SK-N-MC (cell line): ENCODE data around the gene ASCL1.

Experiments
- DNase-seq: peaks from one replicate; pipeline ENCODE4 v3.0.0-alpha.2; 2011; ENCODE audit warnings: low read depth, low spot score
- H3K27ac ChIP-seq: fragments of 200-600 bp; sonication (generic); 2 replicates; pipeline ENCODE4 v1.5.1; 2016; ENCODE audit warnings: mixed run types
- H3K36me3 ChIP-seq: fragments of 200-600 bp; sonication (generic); 2 replicates; pipeline ENCODE4 v1.6.1; 2017; ENCODE audit warnings: antibody characterized with exemption, low read length, mixed read lengths; ENCODE audit not compliant: insufficient read depth
- H3K4me3 ChIP-seq: fragments of 200-600 bp; sonication (generic); 2 replicates; pipeline ENCODE4 v1.5.1; 2016
- H3K9ac ChIP-seq: fragments of 200-600 bp; sonication (generic); 2 replicates; pipeline ENCODE4 v1.8.0; 2017; ENCODE audit warnings: mixed run types, mixed read lengths; ENCODE audit not compliant: insufficient read length
- H3K9me3 ChIP-seq: fragments of 200-600 bp; sonication (generic); 2 replicates; pipeline ENCODE4 v1.6.1; 2017; ENCODE audit warnings: low read depth, mild to moderate bottlenecking, antibody characterized with exemption, low read length, moderate library complexity, mixed read lengths
- EZH2 ChIP-seq: fragments of 200-600 bp; sonication (generic); IDR thresholded peaks from one replicate; pipeline ENCODE4 v1.6.1; 2017; ENCODE audit warnings: antibody characterized with exemption
- FOXP2 ChIP-seq: optimal IDR thresholded peaks from 2 replicates; pipeline ENCODE3; 2011; ENCODE audit warnings: mild to moderate bottlenecking, moderate library complexity; ENCODE audit not compliant: insufficient read depth; ENCODE audit errors: extremely low read length, control extremely low read depth
- POLR2AphosphoS5 ChIP-seq: IDR thresholded peaks from 2 replicates; pipeline ENCODE4 v1.6.1; 2012; ENCODE audit warnings: mild to moderate bottlenecking, low read depth, low read length, borderline replicate concordance

The ASCL1 gene

DNA sequence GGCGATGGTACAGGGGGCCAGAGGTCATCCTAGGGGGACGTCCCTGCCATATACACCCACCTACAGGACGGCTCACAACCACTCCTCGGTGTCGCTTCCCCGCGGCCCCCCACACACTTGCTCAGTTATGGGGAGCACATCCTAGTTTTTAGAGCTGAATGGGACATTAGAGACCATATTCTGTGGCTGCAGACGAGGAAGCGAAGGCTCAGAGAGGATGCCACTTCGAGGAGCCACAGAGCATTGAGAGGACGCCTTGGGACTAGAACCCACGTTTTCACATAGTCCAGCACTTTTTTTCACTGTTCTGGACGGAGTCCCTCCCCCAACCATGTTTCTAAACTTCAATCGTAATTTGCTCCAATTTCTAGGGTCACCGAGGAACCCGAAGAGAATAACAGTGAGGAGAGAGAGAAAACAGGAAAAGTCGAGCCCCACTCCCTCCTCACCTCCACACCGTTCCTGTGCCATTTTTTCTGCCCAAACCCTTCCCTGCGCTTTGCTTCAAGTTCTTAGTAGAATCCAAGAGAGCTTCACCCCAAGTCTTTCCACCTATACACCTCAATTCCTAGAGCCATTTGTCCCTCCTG is 641 bp upstream of the ASCL1 start:
- Histone ChIP-seq H3K4me3 (no peak overlapping the region), H3K9ac (no peak overlapping the region)
- TF ChIP-seq POLR2AphosphoS5 = no peak
- TF ChIP-seq FOXP2 = no peak
- no peak for TF ChIP-seq EZH2

DNA sequence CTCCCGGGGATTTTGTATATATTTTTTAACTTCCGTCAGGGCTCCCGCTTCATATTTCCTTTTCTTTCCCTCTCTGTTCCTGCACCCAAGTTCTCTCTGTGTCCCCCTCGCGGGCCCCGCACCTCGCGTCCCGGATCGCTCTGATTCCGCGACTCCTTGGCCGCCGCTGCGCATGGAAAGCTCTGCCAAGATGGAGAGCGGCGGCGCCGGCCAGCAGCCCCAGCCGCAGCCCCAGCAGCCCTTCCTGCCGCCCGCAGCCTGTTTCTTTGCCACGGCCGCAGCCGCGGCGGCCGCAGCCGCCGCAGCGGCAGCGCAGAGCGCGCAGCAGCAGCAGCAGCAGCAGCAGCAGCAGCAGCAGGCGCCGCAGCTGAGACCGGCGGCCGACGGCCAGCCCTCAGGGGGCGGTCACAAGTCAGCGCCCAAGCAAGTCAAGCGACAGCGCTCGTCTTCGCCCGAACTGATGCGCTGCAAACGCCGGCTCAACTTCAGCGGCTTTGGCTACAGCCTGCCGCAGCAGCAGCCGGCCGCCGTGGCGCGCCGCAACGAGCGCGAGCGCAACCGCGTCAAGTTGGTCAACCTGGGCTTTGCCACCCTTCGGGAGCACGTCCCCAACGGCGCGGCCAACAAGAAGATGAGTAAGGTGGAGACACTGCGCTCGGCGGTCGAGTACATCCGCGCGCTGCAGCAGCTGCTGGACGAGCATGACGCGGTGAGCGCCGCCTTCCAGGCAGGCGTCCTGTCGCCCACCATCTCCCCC is 777 bp downstream of the ASCL1 start:
- no peak for TF ChIP-seq FOXP2
- TF ChIP-seq POLR2AphosphoS5 = no peak
- peak; percentile 92 for TF ChIP-seq EZH2
- Histone ChIP-seq H3K9me3 (no peaks in the 10 kb centered on the region), H3K9ac (no peak overlapping the region), H3K4me3 (peak overlapping the region; percentile 15; the same call in 1 of the 2 replicates), H3K27ac (no peak overlapping the region), H3K36me3 (no peaks in the 10 kb centered on the region)
- no peak for DNase-seq

More for the DNA sequence above, 641 bp upstream of the ASCL1 start:
- DNase-seq = no peak
- Histone ChIP-seq H3K36me3 (no peaks in the 10 kb centered on the region), H3K27ac (no peak overlapping the region), H3K9me3 (no peaks in the 10 kb centered on the region)

- Histone ChIP-seq H3K9ac (no peak overlapping the region), H3K36me3 (no peaks in the 10 kb centered on the region), H3K27ac (no peak overlapping the region), H3K4me3 (no peak overlapping the region), H3K9me3 (no peaks in the 10 kb centered on the region)
- DNase-seq = no peak
- TF ChIP-seq POLR2AphosphoS5 (no peak), FOXP2 (no peak)
Measured at GRCh38 chr12:102958830-102959176, 1.3 kb downstream of the ASCL1 start.

DNA sequence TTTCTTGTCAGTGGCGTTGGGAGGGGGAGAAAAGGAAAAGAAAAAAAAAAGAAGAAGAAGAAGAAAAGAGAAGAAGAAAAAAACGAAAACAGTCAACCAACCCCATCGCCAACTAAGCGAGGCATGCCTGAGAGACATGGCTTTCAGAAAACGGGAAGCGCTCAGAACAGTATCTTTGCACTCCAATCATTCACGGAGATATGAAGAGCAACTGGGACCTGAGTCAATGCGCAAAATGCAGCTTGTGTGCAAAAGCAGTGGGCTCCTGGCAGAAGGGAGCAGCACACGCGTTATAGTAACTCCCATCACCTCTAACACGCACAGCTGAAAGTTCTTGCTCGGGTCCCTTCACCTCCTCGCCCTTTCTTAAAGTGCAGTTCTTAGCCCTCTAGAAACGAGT is 1.9 kb downstream of the ASCL1 start:
- DNase-seq = no peak
- no peaks in the 10 kb centered on the region for H3K9me3 ChIP-seq
- H3K9ac ChIP-seq = no peak overlapping the region
- no peak overlapping the region for H3K4me3 ChIP-seq
- no peaks in the 10 kb centered on the region for H3K36me3 ChIP-seq
- H3K27ac ChIP-seq = no peak overlapping the region
- TF ChIP-seq EZH2 (no peak), POLR2AphosphoS5 (no peak), FOXP2 (no peak)

DNA sequence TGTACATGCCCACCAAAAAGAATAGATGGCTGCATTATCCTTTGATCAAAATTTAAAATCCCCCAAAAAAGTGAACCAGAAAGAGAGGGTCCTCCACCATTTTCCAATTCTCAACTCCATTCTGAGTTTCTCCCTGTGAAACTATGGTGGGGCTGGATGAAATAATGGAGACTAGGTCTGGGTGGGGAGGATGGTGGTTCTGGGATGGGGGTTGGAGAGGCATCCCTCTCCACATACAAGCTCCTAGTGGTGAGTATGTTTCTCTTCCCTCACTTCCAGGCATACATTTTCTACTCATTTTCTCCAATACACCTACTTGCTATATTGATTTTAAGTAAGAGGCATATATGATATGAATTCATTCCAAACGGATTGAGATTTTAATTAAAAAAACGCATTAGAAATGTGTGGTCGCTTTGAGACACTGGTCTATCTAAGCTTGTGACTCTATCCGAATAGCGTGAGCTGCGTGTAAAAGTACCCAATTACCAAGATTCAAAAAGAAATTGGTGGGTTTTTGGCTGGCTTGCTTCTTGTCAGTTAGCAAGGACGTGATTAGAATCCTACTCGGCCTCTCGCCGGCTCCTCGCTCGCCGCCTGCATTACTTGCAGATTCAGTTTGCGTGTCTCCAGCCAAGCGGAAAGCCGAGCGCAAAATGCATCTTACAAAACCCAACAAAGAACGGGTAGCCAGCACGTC is 3.4 kb downstream of the ASCL1 start:
- no peak overlapping the region for H3K9ac ChIP-seq
- TF ChIP-seq EZH2 (no peak), FOXP2 (no peak), POLR2AphosphoS5 (no peak)
- DNase-seq = no peak
- no peak overlapping the region for H3K4me3 ChIP-seq
- H3K9me3 ChIP-seq = no peaks in the 10 kb centered on the region
- no peaks in the 10 kb centered on the region for H3K36me3 ChIP-seq
- H3K27ac ChIP-seq = no peak overlapping the region

- H3K4me3 ChIP-seq = no peak overlapping the region
- no peak overlapping the region for H3K27ac ChIP-seq
- no peaks in the 10 kb centered on the region for H3K9me3 ChIP-seq
- TF ChIP-seq FOXP2 (no peak), EZH2 (no peak), POLR2AphosphoS5 (no peak)
- no peak for DNase-seq
- H3K9ac ChIP-seq = no peak overlapping the region
- no peaks in the 10 kb centered on the region for H3K36me3 ChIP-seq
Measured at GRCh38 chr12:102961466-102961855, 4.0 kb downstream of the ASCL1 start.

- Histone ChIP-seq H3K36me3 (no peaks in the 10 kb centered on the region), H3K9me3 (no peaks in the 10 kb centered on the region), H3K27ac (no peak overlapping the region), H3K9ac (no peak overlapping the region), H3K4me3 (no peak overlapping the region)
- TF ChIP-seq FOXP2 = no peak
- TF ChIP-seq EZH2 = no peak
- TF ChIP-seq POLR2AphosphoS5 = no peak
- DNase-seq = no peak
Measured at GRCh38 chr12:102962532-102962931, 5.1 kb downstream of the ASCL1 start.

- Histone ChIP-seq H3K9ac (no peak overlapping the region), H3K27ac (no peak overlapping the region), H3K4me3 (no peak overlapping the region), H3K36me3 (no peaks in the 10 kb centered on the region), H3K9me3 (no peaks in the 10 kb centered on the region)
- TF ChIP-seq POLR2AphosphoS5 = no peak
- TF ChIP-seq EZH2 = no peak
- TF ChIP-seq FOXP2 = no peak
- no peak for DNase-seq
Measured at GRCh38 chr12:102962986-102963385, 5.5 kb downstream of the ASCL1 start.

DNA sequence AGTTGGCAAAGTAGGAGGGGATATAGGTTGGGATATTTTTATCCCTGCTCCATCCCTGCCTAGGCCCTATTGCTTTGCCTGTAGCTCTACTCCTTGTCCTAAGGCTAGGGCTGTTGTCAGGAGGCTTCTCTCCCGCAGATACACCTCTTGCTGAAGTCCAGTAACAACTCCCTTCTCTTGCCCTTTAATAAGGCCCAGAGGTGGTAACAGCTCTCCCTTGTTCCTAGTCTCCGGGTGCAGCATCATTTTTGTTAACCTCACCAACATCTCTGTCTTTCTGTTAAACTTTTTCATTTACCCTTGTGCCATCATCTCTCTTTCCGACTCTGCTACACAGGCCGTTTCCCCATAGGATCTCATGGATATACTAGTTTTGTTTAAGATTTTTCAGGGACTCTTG is 6.3 kb downstream of the ASCL1 start:
- H3K9me3 ChIP-seq = no peaks in the 10 kb centered on the region
- no peak for DNase-seq
- H3K9ac ChIP-seq = no peak overlapping the region
- TF ChIP-seq POLR2AphosphoS5 (no peak), FOXP2 (no peak)
- no peak overlapping the region for H3K4me3 ChIP-seq
- H3K27ac ChIP-seq = no peak overlapping the region
- no peaks in the 10 kb centered on the region for H3K36me3 ChIP-seq
